K562 treated with DMSO at 1 percent for 24 hours (cell line): ENCODE results near the gene LILRA2. TPM values are rescaled to one million over a fixed set of nuclear protein-coding genes. Genes with fewer than 3 reads are reported as not detected.

Source experiments
- total RNA-seq: library from RNA; unstranded; fragments of 300-600 nt; gene quantifications from 2 replicates; pipeline ENCODE4 v1.2.3, GENCODE V29; 2022; ENCODE audit warnings: low read depth; ENCODE audit not compliant: insufficient read depth

Gene LILRA2
- 9.5 and 12.6 TPM in 2 replicates for total RNA-seq

GRCh38 chr19:54573330-54573872 lies at the start of gene LILRA2:
Gene LILRA2 (plus strand): TSS chr19:54573790. CDS start chr19:54573879, 89 bp downstream.

GRCh38 chr19:54593445-54593844 lies 19.9 kb downstream of the LILRA2 start, which contains the start of gene LILRA1:
Gene LILRA1 (plus strand): TSS chr19:54593632. CDS start chr19:54594245, 613 bp downstream.

GRCh38 chr19:54630262-54630661 lies 56.7 kb downstream of the LILRA2 start, which contains the start of gene LILRB1:
Gene LILRB1 (plus strand): TSS chr19:54630484. CDS start chr19:54631074, 590 bp downstream.

Other genes with a start within 250 kb of the LILRA2 start
- gene LILRA4, start 234.6 kb upstream of the LILRA2 start, total RNA-seq = not detected in 2 replicates
- gene LAIR1, start 208.9 kb upstream of the LILRA2 start, total RNA-seq = 1.3 and 1.7 TPM in 2 replicates
- 0.22 TPM in 1 of 2 replicates, not detected in the other for gene TTYH1, start 158.3 kb upstream of the LILRA2 start, total RNA-seq
- gene LENG8, start 124.6 kb upstream of the LILRA2 start, total RNA-seq = 122 and 127 TPM in 2 replicates
- gene LENG9, start 110.0 kb upstream of the LILRA2 start, total RNA-seq = 0.87 and 1.1 TPM in 2 replicates
- gene CDC42EP5, start 100.5 kb upstream of the LILRA2 start, total RNA-seq = 3.0 and 3.9 TPM in 2 replicates
- gene LAIR2, start 71.0 kb upstream of the LILRA2 start, total RNA-seq = not detected in 2 replicates
- gene LILRA1, start 19.8 kb downstream of the LILRA2 start, total RNA-seq = not detected in 2 replicates
- gene LILRB1, start 56.7 kb downstream of the LILRA2 start, total RNA-seq = not detected in 2 replicates
- not detected in 2 replicates for gene LILRB4, start 89.2 kb downstream of the LILRA2 start, total RNA-seq
- gene KIR3DL3, start 150.7 kb downstream of the LILRA2 start, total RNA-seq = not detected in 2 replicates
- gene KIR2DL3, start 164.7 kb downstream of the LILRA2 start, total RNA-seq = not detected in 2 replicates
- gene KIR2DL1, start 196.0 kb downstream of the LILRA2 start, total RNA-seq = not detected in 2 replicates
- not detected in 2 replicates for gene KIR2DL4, start 229.8 kb downstream of the LILRA2 start, total RNA-seq
- not detected in 2 replicates for gene KIR3DL1, start 242.7 kb downstream of the LILRA2 start, total RNA-seq